Stimulated activated CD4-positive, alpha-beta T cell treated with anti-CD3 and anti-CD28 coated beads, Interleukin-15, amount 100 ng/mL, for 1 hour (primary cell): Measurements from ENCODE around the gene HTR3B.
"Not testable (repeated sequence)": the region's sequence is repeated elsewhere in the genome, so short reads cannot be mapped to it uniquely, and the experiment has no call there.

Experiments
- DNase-seq, 2 donors: peaks; one replicate each; pipeline ENCODE4 v3.0.0-alpha.2; 2020; ENCODE audit warnings: low read depth in 1 of 2, low spot score in 1 of 2

The HTR3B gene

GRCh38 chr11:113884361-113884836 is 20.2 kb upstream of the HTR3B start:
- no peak for DNase-seq

GRCh38 chr11:113885897-113886296 is 18.7 kb upstream of the HTR3B start:
- no peak for DNase-seq

- DNase-seq, result no peak
Observed at GRCh38 chr11:113888848-113889247, 15.7 kb upstream of the HTR3B start.

GRCh38 chr11:113894421-113894996 is 10.1 kb upstream of the HTR3B start:
- no peak for DNase-seq

- no peak for DNase-seq
Observed at GRCh38 chr11:113895367-113896155, 9.0 kb upstream of the HTR3B start.

- no peak for DNase-seq
Observed at GRCh38 chr11:113896156-113896879, 8.3 kb upstream of the HTR3B start.

GRCh38 chr11:113901141-113901540 is 3.5 kb upstream of the HTR3B start:
- DNase-seq, result no peak

- DNase-seq, result no peak
Observed at GRCh38 chr11:113906038-113906437, 1.4 kb downstream of the HTR3B start.

GRCh38 chr11:113906516-113906915 is 1.9 kb downstream of the HTR3B start:
- no peak for DNase-seq

- no peak for DNase-seq
Observed at GRCh38 chr11:113907152-113907551, 2.6 kb downstream of the HTR3B start.

GRCh38 chr11:113907681-113908080 is 3.1 kb downstream of the HTR3B start:
- no peak for DNase-seq

- DNase-seq, result no peak
Observed at GRCh38 chr11:113908098-113908497, 3.5 kb downstream of the HTR3B start.

- DNase-seq, result not testable (repeated sequence)
Observed at GRCh38 chr11:113911491-113911890, 6.9 kb downstream of the HTR3B start.

- no peak for DNase-seq
Observed at GRCh38 chr11:113923572-113923971, 19.0 kb downstream of the HTR3B start.

- no peak for DNase-seq
Observed at GRCh38 chr11:113926273-113927197, 21.9 kb downstream of the HTR3B start.

- DNase-seq, result no peak
Observed at GRCh38 chr11:113928311-113928710, 23.7 kb downstream of the HTR3B start.

GRCh38 chr11:113932788-113933187 is 28.2 kb downstream of the HTR3B start:
- DNase-seq, result no peak

GRCh38 chr11:113934193-113934592 is 29.6 kb downstream of the HTR3B start:
- not testable (repeated sequence) for DNase-seq

- DNase-seq, result no peak
Observed at GRCh38 chr11:113934761-113935160, 30.2 kb downstream of the HTR3B start.

GRCh38 chr11:113935858-113936257 is 31.3 kb downstream of the HTR3B start:
- DNase-seq, result no peak

- no peak for DNase-seq
Observed at GRCh38 chr11:113937918-113938317, 33.3 kb downstream of the HTR3B start.
